Stimulated activated CD4-positive, alpha-beta T cell treated with anti-CD3 and anti-CD28 coated beads, Interleukin-1b, Interleukin-23, amount 100 ng/mL, for 1 hour (primary cell): ENCODE measurements around the gene INHBB.

Source experiments
- DNase-seq, 2 donors: peaks; one replicate each; pipeline ENCODE4 v3.0.0-alpha.2; 2020; ENCODE audit warnings: low read depth in 2 of 2

The INHBB gene

DNA sequence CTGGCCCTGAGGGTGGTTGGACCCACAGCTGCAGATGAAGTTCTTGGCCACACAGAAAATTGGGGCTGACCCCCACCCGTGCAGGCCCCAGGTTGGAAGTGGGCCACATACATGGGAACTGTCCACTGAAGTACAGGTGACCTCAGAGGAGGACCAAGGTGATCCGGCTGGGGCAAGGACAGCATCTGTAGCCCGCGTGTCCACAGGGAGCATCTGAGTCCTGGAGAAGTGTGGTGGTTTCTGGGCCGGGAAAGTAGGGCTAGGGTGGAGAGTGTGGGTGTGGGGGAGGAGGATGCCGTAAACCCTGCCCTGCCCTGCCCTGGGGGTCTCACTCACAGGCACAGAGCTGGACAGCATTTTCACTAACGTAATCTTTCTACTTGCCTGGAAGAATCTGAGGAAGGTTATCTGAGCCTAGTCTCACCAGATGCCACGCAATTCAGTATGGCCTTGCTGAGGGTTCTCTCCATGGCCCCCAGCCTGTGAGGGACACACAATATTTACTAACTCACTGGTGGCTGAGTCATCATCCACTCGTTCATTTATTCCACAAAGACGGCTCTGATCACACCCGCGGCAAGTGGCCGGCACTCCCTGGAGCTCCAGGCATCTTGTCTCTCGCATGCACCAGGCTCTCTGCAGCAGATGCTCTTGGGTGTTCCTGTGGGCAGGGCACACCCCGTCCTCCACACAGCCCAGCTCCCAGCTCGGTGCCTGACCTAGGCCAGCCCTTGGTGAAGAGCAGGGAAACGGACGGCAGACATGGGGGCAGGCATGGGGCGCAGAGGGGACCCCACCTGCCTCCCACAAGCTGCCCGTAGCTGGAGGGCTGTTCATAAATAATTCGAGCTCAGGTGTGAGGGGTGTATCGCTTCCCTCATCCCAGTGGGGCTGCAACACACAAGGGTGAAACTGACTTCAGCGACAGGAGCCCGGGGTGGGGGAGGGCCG is 51.2 kb downstream of the INHBB start:
- no peak for DNase-seq

DNA sequence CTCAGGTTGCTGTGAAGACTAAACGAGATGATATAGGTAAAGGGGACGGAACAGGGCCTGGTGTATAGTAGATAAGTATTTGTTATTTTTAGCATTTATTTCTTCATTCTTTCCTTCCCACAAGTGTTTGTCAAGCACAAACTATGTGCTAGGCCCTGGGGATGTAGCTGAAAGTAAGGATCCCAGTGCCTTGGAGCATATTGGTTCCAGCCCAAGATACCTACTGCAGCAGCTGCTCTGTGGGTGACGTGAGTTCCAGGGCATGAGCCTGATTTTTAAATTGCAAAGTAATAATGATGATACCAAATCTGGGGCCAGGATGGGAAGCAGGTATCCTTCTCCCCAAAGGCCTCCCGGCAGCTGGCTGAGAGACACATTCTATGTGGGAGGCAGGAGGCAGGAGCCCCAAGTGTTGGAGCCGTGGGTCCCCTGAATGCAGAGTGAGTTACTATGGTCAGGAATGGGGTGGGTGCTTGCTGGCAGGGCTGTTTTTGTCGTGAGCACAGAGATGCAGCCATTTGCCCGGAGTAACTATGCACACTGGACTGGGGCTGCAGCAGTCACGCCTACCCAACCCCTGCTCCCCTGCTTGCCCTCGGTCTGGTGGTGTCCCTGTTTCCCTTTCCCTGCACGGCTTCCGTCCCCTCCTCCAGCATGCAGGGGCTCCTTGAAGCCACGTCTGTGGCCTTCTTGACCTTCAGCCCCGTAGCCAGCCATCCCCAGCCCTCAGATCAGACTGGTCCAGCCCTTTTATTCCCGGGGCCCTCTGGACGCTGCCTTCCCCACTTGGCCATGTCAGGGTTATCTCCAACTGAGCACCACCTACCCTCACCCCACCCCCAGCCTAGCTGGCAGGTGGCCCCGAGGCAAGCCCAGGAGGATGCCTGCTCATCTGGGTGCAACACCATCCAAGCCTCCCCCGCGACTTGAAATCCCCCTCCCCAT is 52.4 kb downstream of the INHBB start:
- no peak for DNase-seq

DNA sequence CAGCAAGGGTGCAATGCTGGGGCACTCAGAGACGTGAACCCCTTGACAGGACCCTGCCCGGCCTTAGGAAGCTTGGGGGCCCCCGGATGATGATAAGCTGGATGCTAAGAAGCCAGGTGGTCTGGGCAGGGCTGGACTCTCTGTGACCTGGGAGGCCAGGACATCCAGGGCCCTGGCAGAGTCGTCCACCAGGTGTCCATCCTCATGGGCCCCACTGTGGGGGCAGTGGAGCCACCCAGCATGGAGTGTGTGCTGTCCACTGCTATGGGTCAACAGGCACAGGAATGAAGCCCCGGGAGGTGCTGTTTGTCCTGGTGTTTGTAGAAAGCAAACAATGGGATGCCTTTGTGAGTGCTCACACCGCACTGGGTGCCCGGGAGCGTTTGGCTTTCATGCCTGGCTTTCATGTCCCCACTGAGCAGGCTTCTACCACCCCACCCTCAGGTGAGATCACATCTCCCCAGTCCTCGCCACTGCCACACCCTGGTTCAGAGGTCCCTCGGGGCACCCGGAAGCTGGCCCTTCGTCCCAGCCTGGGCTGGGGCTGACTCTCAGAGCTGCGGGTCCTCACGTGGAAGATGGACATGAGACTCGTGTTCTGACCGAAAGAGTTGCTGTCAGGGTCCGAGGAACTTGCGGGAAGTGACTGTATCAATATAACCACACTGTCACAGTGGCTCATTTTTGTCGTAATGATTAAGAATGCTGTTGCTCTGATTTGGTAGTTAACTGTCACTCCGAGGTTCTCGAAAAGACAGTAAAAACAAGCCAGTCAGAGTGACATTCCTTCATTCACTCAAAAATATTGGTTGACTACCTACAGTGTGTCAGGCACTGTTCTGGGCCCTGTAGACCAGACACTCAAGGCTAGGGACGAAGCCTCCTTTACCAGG is 53.3 kb downstream of the INHBB start:
- no peak for DNase-seq

DNA sequence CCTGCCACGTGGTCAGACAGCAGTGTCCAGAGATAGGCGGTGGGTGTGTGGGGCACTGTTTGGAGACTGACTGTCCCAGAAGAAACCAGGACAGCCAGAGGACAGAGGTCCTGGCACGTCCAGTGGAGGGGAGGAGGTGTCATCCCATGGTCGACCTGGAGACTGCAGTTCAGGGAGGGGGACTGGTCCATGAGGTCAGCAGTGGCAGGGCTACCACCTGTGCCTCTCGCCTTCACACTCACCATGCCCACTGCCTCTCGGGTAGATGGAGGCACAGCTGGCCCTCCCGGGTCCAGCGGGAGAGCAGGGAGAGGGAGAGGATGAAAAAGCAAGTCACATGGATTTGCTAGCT is 53.9 kb downstream of the INHBB start:
- DNase-seq: no peak

DNA sequence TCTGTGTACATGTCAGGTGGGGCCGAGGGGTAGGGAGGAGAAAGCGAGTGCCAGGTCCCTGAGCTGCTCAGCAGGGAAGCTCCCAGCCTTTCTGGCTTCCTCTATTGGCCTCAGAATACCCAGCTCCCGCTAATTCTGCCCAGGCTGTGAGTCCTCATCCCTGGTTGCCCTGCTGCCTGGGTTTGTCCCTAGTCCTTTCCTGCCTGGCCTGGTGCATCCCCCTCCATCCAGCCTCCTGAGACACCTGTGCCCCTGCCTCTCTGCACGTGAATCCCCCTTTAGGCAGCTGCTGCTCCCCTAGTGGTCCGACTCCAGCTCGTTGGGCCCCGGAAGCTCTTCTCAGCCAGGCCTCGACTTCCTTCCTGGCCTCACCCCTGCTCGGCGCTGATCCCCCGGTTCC is 54.6 kb downstream of the INHBB start:
- DNase-seq: no peak
